ENCODE data around the gene IGFBP3.

IGFBP3 gene

DNA sequence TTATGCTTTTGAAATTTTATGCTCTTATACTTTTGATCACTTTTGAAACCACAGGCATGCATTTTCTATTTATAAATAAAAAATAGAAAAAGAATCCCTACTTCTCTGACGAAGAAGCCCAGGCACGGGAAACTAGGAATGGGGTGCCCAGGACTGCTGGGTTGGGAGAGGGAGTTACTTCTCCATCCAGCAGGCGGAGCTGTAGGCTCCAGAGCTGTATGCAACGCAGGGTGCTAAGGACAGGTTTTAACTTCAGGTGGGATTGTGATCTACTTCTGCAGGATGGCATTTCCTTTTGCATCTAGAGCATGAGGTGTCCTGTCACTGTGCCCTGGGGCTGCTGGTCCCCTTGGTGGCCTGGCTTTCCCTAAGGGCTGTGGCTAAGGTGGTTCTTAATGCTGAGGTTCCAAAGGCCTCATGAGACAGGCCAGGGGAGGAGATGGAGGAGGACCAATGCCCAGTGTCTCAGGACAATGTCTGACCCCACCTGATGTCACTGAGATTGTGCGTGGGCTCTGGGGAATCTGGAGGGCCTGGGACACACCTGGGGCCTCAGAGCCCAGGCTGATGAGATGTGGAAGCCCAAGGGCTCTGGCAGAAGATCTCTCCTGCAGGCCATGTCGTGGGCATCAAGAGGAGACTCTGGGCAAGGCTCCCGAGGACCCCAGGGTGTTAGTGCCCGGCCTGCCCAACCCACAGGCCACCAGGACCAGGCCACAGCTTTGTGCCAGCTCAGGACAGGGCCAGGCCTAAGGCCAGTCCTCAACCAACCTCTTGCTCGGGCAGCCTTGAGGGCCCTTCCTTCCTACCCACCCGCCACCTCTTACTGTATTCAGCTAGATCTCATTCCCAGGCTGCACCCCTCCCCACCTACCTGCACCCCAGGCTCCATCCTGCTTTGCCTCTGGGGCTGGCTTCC, 48.7 kb downstream of the IGFBP3 start:
- DNase-seq, result no peak

DNA sequence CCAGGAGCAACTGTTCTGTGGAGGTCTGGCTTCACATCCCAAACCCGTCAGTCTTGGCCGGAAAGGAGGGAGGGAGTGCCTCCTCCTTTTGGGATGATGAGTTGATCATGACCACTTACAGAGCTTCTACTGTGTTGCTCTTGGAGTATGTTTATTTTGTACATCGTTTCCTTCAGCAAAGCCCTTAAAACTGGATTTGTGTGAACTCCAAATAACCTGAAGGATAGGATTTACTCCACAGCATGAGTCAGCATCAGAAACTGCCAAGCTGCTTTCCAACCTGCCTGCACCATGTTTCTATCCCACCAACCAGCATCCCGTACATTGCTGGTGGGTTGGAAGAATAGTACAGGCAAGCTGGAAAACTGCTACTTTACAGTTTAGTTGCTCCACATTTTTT, 51.6 kb downstream of the IGFBP3 start:
- DNase-seq, result no peak

DNA sequence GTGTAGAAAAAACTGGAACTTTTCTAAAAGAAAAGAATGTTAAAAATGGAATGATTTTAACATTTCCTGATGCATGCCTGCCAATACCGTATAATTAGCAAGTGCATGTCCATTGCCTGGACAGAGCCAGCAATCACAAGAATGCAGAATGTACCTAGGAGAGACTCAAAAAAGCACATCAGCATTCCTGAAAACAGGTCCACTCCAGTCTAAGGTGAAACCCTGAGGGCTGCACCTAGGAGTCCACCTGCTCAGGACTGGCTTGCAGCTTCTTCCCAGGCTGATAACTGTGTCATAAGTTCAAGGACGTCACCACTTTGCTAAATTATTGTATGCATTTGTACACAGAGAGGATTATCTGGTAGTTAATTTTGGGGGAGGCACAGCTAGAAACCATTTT, 53.6 kb downstream of the IGFBP3 start:
- DNase-seq, result no peak

DNA sequence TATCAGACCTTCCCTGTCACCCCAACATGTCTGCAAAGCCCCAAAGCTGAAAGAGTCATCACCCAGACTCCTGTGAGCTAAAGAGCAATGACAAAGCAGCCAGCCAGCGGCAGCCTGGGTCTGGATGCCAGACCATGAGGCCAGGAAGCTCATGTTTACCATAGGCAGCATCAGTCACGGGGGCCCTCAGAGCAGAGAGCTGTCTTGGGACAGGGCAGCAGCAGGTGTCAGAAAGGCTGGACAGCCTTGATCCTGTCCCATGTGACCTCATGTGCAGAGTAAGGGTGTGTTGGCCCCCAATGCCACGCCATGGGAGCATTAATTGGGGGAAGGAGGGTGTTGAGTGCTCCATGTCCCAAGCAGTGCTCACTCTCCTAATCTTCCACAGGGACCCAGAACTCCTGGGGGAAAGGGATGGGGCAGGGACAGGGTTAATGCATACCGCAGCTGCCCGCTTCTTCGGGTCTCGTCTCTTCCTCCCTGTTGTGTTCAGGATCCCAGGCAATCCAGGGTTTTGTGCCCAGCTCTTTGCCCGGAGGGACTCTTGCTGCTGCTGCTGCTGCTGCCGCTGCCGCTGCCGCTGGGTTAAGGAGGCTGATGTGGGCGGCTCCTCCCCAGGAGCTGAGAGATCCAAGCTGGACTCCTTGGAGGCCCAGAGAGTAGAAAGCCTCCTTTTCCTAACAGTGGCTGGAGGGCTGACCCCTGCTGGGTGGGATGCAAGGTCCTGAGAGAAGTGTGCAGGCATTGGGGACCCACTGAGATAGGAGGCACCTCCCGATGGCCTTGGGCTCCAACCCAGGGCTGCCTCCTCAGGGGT, 55.3 kb downstream of the IGFBP3 start:
- DNase-seq, result no peak

DNA sequence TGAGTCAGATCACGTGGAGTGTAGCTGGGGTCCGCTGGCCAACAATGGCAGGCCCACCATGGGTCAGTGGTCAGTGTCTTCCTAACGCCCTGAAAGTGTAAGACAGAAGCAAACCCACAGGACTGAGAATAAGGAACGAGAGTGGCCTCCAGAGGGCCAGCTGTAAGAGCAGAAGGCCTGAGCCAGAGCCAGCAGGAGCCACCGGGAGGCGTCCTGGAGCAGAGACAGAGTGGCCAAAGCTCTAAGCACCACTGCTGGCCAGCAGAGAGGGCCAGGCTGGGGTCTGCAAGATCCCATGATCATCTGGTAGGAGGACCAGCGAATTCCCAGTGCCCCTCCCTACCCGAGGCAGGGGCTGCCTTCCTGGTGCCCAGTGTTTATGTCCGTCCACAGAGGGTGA, 57.4 kb downstream of the IGFBP3 start:
- DNase-seq, result no peak
